NCI-H774 (cell line): ENCODE measurements around the gene PDE9A.
A peak's percentile ranks its signal among the peaks of the same experiment; 100 is the strongest.

ENCODE experiments used
- DNase-seq: peaks from one replicate; lab custom pipeline; 2025; lab: John Stamatoyannopoulos, UW

PDE9A gene

GRCh38 chr21:42775123-42775522 is 121.7 kb downstream of the PDE9A start:
- no peak for DNase-seq

DNA sequence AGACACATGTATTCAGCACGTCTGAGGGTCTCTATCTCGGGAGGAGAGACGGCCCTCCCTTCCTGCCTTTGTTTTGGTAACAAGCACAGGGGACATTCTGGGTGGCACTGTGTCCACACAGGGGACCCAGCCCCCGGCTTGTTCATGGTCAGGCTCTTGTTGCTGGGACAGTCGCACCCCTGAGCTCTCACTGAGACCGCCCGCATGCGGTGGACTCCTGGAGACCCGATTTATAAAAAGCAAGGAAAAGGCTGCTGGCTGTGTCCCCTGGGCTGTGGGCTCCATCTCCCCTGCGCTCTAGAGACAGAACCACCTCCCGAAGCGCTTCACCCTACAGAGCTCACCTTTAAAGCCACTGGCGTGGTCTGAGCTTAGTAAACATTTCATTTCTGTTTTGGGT is 122.5 kb downstream of the PDE9A start:
- DNase-seq: no peak

GRCh38 chr21:42777064-42777756 is 123.8 kb downstream of the PDE9A start:
- no peak for DNase-seq

DNA sequence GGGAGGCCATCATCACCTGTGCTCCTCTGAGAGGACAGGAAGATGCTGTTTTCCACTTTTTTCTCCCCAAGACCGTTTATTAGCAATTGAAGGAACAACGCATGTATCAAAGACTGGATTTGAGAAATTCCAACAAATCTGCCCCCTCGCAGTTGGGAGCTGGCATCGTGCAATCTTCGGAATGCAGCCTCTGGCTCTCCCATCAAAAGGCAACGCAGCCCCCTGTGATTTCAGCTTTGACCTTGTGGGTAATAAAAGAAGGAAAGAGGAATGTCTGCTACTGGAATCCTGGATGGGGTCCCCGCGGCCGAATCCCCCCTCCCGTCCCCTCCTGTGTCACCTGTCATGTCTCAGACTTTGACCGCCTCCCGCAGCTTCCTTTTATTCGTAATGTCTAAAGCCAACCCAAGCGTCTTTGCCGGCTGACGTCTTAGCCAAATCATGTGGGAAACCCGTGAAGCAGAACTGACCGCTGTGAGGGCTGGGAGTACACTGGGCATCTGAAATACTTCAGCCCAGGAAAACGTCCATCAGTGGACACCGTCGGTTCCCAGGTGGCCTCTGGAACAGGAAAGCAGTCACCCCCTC is 124.4 kb downstream of the PDE9A start:
- DNase-seq: no peak

GRCh38 chr21:42779431-42779861 is 126.0 kb downstream of the PDE9A start:
- DNase-seq: no peak

DNA sequence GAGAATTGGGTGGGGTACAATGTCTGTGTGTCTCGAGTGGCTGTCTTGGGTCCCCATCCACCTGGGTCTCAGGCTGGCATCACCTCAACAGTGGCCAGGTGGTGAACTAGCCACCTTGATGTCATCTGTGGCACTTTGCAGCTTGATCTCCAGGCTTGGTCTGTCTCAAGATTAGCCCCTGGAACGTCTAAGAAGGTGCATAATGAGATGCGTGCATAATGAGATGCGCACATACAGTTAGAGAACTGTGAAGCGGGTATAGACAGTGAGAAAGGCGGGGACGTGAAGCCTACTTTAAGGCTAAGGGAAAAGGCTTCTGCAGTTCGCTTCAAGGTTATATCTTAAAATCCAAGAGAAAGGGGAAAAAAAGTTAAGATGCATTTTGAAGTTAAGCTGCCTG is 127.2 kb downstream of the PDE9A start:
- DNase-seq: no peak

DNA sequence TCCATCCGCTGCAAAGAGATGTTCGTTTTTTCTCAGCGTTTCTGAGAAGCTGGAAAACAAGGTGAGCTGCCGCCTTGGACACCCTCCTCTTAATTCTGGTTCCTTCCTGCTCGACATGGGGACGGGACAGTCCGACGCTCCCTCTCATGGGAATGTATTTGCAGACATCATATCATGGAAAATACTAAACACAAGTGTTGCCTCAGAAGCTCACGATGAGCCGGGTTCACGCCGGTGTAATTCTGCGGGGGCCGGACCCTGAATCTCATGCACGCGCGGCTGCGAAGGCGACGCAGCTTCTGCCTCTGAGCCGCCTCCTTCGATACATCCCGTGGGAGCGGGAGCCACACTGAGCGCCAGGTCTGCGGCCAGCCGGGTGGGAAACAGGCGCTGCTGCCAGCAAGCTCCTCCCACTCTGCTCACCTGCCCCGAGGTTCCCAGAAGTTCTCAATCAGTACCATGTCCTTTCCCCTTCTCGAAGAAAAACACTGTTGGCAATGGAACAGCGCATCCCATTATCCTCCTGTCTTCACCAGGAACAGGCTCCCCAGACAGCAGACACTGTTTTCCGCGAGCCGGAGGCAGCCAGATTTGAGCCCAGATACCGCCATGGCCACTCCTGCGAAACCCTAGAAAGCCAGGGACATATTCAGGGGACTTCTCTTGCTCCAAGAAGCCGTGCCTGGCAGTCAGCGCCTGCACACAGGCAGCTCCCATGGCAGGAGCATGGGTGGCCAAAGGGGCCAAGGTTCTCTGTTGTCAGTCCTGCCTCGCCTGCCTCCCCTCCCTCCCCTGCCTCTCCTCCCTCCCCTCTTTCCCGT is 127.9 kb downstream of the PDE9A start:
- DNase-seq: peak; percentile 13

DNA sequence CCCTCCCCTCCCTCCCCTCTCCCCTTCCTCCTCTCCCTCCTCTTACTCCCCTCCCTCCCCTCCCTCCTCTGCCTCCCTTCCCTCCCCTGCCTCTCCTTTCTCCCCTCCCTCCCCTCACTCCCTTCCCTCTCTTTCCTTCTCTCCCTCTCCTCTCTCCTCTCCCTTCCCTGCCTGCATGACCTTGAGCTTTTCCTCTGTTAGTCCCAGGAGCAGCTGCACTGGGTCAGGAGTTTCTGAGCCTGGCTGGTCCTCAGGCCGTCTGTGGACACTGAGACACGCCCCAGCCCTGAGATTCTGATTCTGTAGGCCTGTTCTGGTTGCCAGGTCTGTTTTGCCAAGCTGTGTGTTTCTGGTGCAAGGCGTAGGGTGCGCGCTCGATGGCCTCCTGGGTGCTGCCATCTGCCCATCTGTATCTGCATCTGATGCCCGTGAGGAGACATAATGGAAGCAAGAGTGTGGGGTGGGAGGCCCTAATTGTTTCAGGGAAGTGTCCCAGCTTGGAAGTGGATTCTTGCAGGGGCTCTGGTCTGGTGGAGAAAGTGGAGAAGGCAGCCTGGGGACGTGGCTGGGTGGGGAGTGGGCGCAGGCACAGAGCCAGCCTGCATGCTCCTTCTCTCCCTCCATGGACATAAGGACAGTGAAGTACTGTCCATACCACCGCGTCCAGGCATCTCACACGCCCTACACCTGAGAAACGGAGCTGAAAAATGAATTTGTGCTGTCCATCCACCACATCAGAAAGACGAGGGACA is 128.7 kb downstream of the PDE9A start:
- DNase-seq: no peak

DNA sequence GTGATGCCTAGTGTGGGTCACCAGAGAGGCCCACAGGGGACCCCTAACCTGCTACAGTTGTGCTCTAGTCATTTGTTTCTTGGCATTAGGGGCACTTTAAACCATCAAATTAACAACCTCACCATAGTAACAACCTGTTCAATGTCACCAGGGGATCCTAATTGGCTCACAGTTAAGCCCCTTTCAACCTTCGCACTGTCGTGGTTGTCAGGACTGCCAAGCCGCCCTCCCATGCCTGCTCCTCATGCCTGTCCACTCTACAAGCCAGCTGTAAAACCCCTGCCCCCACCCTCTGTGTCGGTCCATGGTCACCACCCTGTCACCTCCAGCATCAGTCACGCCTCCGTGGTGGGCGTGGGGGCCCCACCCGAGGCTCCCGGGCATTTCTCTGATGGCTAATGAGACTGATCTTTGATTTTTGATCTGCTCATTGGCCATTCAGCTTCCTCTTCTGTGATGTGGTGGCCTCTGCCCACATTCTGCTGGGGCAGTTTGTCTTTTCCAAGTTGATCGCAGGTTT is 129.4 kb downstream of the PDE9A start:
- DNase-seq: no peak

- DNase-seq: no peak
These were observed 130.9 kb downstream of the PDE9A start for GRCh38 chr21:42784276-42784675.

DNA sequence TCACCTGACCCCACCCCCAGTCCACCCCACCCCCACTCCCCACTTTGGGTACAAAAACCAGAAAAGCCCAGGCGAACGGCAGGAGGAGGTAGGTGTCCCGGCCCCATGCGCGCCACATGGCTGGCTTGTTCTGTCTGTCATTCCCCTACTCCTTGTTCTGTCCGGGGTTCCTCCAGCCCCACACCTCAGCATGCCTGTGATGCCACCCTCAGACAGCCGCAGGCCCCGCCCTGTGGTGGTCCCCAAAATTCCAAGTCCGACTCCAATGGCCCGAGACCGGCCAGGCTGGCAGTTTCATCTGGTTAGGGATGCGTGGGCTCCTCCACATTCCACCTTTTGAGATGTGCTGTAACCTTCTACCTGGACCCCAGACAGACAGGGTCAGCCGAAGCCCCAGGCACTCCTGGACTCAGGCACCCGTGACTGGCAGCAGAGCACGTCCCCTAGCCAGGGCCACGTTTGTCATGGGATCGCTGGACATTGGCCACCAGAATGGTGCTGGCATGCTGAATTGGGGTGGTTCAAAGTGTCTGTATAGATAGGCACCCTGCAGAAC is 131.6 kb downstream of the PDE9A start:
- DNase-seq: no peak

GRCh38 chr21:42785666-42786427 is 132.4 kb downstream of the PDE9A start:
- no peak for DNase-seq

GRCh38 chr21:42786884-42787283 is 133.5 kb downstream of the PDE9A start:
- DNase-seq: no peak

GRCh38 chr21:42787613-42788012 is 134.2 kb downstream of the PDE9A start:
- no peak for DNase-seq

DNA sequence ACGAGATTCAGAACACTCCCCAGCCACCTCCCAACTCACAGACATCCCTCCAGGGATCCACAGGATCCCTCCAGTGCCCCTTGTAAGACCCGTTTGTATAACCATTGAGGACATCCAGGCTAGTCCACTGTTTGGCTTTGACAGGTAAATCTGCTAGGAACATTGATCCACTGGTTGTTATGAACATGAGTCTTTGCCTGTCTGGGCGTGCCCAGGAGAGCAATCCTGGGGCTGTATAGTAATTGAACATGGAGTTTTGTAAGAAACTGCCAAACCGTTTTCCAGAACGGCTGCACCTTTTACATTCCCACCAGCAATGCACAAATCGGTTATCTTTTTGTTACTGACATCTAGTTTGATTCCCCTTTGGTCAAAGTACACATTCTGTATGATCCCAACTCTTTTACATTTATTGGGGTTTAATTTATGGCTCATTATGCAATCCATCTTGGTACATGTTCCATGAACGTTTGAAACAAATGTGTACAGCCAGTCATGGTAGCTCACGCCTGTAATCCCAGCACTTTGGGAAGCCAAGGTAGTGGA is 137.2 kb downstream of the PDE9A start:
- DNase-seq: no peak

- no peak for DNase-seq
These were observed 140.4 kb downstream of the PDE9A start for GRCh38 chr21:42793774-42794173.

- DNase-seq: no peak
These were observed 141.1 kb downstream of the PDE9A start for GRCh38 chr21:42794551-42794950.

DNA sequence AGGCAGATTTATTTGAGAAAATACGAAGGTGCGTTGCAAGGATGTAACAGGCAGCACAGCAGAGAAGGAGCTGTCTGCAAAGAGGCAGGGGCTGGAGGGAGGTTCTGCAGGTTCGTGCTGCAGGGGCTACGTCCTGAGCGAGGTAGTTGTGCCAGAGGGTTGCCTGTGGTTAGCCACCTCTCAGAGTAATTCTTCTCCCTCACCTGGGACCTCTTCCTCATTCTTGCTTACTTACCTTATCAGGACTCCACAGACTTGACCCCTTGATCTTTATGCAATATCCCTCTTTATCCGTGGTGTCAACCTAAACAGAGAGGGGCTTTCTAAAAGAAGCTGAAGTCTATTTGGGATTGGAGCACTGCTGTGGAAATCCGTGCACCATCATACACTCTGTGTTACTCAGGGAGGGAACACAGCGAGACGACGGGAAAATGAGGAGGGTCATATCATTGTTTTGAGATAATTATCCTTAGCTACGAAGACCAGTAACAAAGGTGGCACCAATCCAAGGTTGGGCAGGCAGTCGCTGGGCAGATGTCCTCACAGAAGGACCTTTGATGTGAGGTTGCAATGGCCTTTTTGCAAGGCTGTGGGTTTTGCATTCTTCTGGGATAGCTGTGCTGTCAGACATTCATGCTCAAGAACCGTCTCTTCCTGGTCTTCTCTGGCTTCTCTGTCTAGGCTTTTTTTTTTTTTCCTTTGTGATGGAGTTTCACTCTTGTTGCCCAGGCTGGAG is 143.1 kb downstream of the PDE9A start:
- no peak for DNase-seq

GRCh38 chr21:42797522-42797921 is 144.1 kb downstream of the PDE9A start:
- DNase-seq: no peak

DNA sequence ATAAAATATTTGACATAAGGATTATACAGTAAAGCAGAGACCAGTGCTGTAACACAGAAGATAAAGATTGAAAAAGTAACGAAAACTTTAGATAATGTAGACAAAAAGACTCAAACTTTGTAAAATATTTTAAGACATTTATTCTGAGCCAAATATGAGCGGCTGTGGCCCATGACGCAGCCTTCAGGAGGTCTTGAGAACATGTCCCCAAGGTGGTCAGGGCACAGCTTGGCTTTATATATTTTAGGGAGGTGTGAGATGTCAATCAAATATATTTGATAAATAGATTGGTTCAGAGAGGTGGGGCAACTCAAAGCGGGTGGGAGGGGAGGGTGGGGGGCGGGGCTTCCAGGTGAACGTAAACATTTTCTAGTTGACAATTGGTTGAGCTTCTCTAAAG is 144.7 kb downstream of the PDE9A start:
- no peak for DNase-seq
